Fibroblast of pulmonary artery (primary cell): ENCODE data around the gene TGFB3.

ENCODE experiments used
- DNase-seq: peaks from one replicate; pipeline ENCODE4 v3.0.0-alpha.2; 2010; ENCODE audit warnings: low read depth
- H3K4me3 ChIP-seq: replicated peaks from 2 replicates; pipeline ENCODE4 v1.5.1; 2011; ENCODE audit warnings: low read depth, mild to moderate bottlenecking, control low read depth, low read length, moderate library complexity
- TF ChIP-seq, protein P1 (sequence below): IDR thresholded peaks from 2 replicates; pipeline ENCODE4 v1.5.1; 2011; ENCODE audit warnings: mild to moderate bottlenecking, control low read depth, low read length, inconsistent platforms; ENCODE audit errors: missing control alignments

Gene TGFB3

DNA sequence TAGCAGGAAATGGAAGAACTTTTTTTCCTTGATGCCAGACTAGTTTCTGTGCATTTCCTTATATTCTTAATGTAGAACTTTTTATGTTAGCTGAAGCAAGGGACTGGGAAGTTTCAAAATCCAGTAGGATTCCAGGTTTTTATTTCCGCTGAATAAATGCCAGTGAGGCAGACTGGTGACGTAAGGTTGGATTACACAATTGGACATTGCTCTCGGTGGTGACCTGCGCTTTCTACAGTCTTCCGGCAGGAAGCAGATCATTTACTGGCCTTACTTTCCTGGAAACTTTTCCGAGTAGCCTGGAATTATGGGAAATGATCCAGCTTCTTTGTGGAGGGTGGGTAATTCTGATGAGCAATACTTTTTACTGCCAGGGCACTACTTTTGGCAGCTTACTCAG lies 7.3 kb upstream of the TGFB3 start:
- peak; percentile 94 for DNase-seq
- H3K4me3 ChIP-seq, result no peak overlapping the region
- TF ChIP-seq, protein P1, sequence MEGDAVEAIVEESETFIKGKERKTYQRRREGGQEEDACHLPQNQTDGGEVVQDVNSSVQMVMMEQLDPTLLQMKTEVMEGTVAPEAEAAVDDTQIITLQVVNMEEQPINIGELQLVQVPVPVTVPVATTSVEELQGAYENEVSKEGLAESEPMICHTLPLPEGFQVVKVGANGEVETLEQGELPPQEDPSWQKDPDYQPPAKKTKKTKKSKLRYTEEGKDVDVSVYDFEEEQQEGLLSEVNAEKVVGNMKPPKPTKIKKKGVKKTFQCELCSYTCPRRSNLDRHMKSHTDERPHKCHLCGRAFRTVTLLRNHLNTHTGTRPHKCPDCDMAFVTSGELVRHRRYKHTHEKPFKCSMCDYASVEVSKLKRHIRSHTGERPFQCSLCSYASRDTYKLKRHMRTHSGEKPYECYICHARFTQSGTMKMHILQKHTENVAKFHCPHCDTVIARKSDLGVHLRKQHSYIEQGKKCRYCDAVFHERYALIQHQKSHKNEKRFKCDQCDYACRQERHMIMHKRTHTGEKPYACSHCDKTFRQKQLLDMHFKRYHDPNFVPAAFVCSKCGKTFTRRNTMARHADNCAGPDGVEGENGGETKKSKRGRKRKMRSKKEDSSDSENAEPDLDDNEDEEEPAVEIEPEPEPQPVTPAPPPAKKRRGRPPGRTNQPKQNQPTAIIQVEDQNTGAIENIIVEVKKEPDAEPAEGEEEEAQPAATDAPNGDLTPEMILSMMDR, result no peak

DNA sequence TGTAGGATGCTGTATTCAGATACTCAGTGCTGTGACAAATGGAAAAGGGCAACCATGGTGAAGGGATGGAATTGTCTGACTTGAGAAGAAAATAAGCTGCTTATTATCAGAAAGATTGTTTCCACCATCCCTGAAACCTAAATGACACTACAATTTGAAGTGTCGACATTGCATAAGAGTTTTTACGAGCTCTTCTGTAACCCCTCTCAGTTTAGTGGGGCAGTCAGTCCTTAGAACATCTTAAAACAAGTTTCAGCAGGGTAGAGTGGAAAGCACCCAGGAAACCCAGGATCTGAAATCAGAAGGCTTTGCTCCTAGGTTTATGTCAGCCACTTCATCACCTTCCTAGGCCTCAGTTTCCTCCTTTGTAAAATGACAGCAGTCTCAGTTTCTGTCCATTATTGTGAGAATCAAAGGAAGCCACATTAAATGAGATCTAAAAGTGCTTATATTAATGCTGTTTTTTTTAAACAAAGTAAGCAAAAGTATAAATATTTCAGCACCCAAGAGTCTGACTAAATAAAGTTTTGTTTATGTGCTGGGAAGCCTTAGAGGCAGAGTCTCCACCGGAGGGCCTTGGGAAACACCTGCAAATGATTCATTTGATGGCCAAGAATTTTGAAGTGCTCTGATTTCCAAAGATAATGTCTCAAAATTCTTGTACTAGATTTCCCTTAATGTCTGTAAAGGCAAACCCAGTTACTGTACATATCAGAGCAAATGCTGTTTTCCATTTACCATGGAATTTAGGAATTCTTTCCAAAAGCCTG lies 5.6 kb upstream of the TGFB3 start:
- no peak for DNase-seq
- H3K4me3 ChIP-seq, result no peak overlapping the region
- TF ChIP-seq, protein P1, result no peak

DNA sequence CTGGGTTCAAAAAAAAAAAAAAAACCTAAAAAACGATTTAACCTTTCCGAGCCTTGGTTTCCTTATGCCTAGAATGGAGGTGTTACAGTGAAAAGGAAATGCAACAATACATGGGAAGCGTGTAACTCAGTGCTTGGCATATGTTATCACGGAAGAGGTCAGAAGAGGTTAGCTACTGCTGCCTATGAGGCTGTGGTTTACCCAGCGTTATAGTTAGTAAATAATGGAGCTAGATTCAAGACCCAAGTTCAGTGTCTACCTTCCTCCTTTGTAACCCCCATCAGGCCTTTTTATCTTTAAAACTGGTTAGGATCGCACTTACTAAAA lies 4.6 kb upstream of the TGFB3 start:
- TF ChIP-seq, protein P1, result no peak
- H3K4me3 ChIP-seq, result peak overlapping the region; percentile 91
- DNase-seq, result no peak

DNA sequence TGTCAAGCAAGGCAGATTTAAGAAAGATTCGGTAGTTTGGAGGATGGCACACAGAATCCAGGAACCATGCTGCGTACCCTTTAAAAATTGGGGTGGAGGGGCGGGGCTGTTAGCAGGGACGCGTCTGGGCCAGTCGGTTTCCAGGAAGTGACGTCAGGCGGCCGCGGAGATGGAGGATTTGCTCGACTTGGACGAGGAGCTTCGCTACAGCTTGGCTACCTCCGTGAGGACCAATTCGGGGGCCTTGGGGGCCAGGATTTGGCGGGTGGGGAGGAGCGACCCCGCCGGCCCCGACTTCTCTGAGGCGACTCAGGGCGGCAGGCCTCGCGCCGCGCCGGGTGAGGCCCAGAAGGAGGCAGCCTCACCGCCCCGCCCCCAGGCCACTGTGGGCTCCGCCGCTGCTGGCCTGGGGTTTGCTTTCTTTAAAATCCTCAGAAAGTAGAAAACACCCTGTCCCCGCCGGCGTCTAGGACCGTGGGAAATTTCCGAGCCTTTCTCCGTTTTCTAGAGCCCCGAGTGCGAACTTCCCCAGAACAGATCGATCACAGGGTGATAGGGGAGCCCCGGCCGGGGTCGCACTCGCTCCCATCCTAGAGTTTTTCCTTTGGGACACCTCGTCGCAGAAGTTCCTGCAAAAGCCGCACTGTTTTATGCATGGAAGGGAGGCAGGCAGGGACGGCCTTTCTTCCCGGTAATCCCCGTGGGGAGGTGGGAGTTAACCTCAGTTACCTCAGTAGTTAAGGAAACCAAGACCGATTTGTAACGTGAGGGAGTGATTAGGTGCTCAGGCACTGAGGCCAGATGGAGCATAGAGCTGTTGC lies 4.0 kb upstream of the TGFB3 start, which contains the start of gene IFT43:
Gene IFT43 (plus strand): TSS at position 146 of the 821 bp plus-strand sequence. CDS start 24 bp downstream, at position 170.
- TF ChIP-seq, protein P1, result no peak
- DNase-seq, result peak; percentile 81
- H3K4me3 ChIP-seq, result peak within 1 kb of the TSS; percentile 91

DNA sequence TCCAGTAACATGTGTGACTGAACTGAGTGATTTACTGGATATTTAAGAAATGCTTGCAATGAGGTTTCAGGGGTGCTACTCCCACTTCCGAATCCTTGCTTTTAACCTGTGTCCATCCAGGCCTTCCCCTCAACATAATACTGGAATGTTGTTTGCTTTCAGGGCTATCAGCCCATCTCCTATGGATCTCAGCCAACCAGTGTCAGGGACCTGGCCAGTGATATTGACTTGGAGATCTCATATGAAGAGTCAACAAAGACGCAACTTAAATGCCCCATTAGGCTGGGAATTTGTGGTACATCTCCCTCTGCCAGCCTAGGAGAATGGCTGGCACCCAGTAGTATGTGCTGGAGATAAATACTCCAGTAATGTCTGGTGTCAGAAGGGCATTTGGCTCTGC lies 2.9 kb upstream of the TGFB3 start:
- H3K4me3 ChIP-seq, result no peak overlapping the region
- no peak for DNase-seq
- TF ChIP-seq, protein P1, result no peak

DNA sequence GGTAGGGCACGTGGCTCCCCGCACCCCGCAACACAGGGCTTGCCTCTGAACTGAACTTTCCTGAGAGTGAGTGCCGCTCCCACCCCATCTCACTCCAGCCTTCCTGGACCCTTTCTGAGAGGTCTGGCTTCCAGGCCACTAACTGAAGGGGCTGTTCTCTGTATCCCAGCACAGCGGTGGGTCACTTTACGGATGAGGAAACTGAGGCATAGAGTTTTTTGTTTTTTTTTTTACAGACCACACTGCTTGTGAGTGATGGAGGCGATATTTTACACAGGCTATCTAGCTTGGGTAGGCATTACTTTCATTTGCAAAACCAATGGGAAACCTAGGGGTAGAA lies 1.2 kb upstream of the TGFB3 start:
- peak overlapping the region; percentile 65 for H3K4me3 ChIP-seq
- TF ChIP-seq, protein P1, result no peak
- no peak for DNase-seq
